ENCODE results near the gene SSTR3. TPM values are rescaled to one million over a fixed set of nuclear protein-coding genes. Genes with fewer than 3 reads are reported as not detected.

SSTR3 gene
- total RNA-seq, result under 0.01 TPM in 1 of 2 replicates, not detected in the other

DNA sequence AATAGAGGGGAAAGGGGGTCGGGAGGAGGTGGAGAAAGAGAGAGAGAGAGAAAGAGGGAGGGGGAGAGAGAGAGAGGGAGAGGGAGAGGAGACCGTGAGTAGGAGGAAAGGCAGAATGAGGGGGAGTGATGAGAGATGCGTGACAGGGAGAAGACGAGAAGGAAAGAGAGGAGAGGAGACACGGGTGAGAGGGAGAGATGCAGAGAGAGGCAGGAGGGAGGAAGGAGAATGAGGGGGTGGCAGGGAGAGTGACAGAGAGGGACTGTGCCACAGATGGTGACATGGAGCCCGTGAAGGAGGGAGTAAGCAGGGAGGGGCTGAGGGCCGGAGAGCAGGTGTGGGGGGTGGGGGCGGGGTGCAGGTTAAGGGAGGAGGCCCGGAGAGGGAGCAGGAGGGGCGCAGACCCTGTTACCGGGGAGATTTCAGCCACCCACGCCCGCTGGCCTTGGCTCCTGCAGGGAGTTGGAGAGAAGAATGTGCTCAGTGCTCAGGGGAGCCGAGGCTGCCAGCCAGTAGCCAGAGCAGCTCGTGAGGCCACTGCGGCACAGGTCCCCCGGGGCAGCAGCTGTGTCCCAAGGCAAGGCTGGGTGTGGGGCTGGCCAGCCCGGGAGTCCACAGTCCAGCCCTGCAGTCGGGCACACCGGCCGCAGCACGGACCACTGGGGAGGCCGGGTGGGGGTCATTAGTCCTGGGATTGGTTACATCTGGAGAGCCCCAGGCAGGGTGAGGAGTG, at the start of gene SSTR3:
Gene SSTR3 (minus strand): TSS at position 304 of the 733 bp plus-strand sequence. CDS start 4,674 bp downstream, outside the sequence.

DNA sequence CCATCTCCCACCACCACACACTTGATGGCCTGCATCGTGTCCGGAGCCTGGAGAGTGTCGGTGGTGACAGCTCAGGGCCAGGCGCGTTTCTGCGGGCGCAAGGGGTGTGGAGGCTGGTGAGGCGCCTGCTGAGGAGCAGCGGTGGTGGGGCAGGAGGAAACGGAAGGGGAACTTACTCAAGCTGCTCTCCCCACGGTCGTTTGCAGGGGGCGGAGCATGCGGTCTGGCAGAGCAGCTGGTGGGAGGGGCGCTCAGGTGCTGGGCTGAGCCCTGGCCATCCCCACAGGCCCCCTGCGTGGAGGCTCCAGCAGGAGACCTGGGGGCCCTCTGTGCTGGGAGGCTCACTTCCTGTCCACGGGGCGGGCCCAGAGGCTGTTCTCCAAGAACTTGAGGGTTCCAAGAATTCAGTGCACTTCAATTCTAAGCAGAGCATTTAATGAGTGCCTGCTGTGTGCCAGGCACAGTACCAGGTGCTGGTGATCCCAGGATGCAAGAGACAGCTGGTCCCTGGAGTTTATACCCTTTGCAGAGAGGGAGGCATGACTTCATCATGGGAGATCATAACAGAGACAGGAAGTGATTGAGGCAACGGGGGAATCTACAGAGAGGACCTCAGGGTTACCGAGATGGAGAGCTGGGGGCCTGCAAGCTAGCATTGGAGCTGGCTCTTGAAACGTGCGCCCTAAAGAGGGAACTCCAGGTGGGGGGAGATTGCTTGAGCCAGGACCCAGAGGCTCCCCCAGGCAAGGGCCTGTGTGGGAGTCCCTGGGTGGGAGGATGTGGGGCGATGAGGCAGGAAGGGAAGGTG, 32.0 kb upstream of the SSTR3 start, which contains the start of gene RAC2:
Gene RAC2 (minus strand): TSS at position 156 of the 808 bp plus-strand sequence. CDS start 121 bp downstream, at position 35.

DNA sequence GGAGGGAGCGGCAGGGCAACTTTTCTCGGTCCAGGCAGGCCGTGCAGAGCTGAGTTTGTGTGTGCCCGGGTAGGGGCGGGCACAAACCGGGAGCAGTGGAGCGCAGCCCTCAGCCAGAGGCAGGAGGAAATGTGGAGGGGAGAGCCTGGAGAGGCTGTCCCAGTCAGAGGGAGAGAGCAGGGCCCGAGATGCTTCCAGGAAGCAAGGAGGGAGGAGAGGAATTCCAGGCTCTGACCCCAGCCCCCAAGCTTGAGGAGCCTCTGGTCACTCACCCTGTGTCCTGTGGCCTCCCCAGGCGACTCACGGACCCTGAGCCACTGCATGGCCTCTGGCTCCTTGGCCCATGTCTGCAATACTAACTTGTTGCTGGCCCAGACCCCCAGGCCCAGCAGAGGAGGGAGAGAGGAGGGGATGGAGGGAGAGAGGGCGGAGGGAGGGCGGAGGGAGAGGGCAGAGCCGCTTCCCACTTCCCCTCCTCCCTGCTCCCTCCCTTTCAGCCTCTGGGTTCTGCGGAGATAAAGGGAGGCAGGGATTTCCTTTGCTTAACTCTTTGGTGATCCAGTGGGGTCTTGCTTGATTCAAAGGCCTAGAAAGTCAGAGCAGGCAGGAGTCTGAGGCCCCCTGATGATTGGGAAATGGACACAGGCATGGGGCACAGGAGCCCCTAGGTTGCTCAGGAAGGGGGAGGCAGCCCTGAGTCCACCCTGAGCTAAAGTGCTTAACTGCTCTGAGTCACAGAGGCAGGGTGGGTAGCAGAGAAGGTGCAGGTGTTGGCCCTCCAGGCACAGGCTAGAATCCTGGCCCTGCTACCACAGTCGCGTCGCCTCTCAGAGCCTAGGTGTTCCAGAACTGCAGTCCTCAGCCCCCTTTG, 24.2 kb downstream of the SSTR3 start, which contains the start of gene C1QTNF6:
Gene C1QTNF6 (minus strand): TSS at position 357 of the 871 bp plus-strand sequence. CDS start 34 bp downstream, at position 323.

Other genes starting within 250 kb of the SSTR3 start
- gene TST, start 193.0 kb downstream of the SSTR3 start, total RNA-seq, result 59.6 and 59.8 TPM in 2 replicates
- gene MPST, start 192.7 kb downstream of the SSTR3 start, total RNA-seq, result 129 and 155 TPM in 2 replicates
- gene KCTD17, start 160.7 kb downstream of the SSTR3 start, total RNA-seq, result 23.6 and 42.4 TPM in 2 replicates
- not detected in 2 replicates for gene TMPRSS6, start 102.8 kb downstream of the SSTR3 start, total RNA-seq
- 0.52 and 0.64 TPM in 2 replicates for gene IL2RB, start 62.6 kb downstream of the SSTR3 start, total RNA-seq
- gene C1QTNF6, start 24.2 kb downstream of the SSTR3 start, total RNA-seq, result 10.7 and 24.8 TPM in 2 replicates
- gene RAC2, start 31.8 kb upstream of the SSTR3 start, total RNA-seq, result 32.8 and 71.8 TPM in 2 replicates
- 0.39 TPM in 1 of 2 replicates, not detected in the other for gene CYTH4, start 70.0 kb upstream of the SSTR3 start, total RNA-seq
- gene ELFN2, start 215.0 kb upstream of the SSTR3 start, total RNA-seq, result 1.4 and 4.0 TPM in 2 replicates

Measured in epithelial cell of alveolus of lung (primary cell).